Ishikawa (cell line): ENCODE measurements around the gene OTUB1.

ENCODE experiments used
- EP300 ChIP-seq: IDR thresholded peaks from 2 replicates; pipeline ENCODE4 v1.6.1; 2012; ENCODE audit warnings: borderline replicate concordance
- TF ChIP-seq, protein P1 (sequence below): IDR thresholded peaks from 2 replicates; pipeline ENCODE4 v1.6.1; 2012

GRCh38 chr11:64005691-64006090 is 19.5 kb downstream of the OTUB1 start:
- TF ChIP-seq EP300 = no peak
- TF ChIP-seq, protein P1, sequence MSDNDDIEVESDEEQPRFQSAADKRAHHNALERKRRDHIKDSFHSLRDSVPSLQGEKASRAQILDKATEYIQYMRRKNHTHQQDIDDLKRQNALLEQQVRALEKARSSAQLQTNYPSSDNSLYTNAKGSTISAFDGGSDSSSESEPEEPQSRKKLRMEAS = no peak
